Activated naive CD8-positive, alpha-beta T cell treated with anti-CD3 and anti-CD28 coated beads, Interleukin-2, amount 50 U/mL, for 24 hours (primary cell): ENCODE measurements around the gene BRD9.

ENCODE experiments used
- ATAC-seq: fragments of 150-1000 bp; cut with Tn5 transposase; one replicate; pipeline ENCODE4 v1.10.0; 2021
- DNase-seq: peaks from one replicate; pipeline ENCODE4 v3.0.0; 2021
- H3K27ac Mint-ChIP-seq: one replicate; pipeline ENCODE4 v1.8.0; 2021; ENCODE audit warnings: mild to moderate bottlenecking, mixed read lengths
- H3K27me3 Mint-ChIP-seq: one replicate; pipeline ENCODE4 v1.8.0; 2021; ENCODE audit warnings: mixed read lengths
- H3K36me3 Mint-ChIP-seq: one replicate; pipeline ENCODE4 v1.8.0; 2021; ENCODE audit warnings: low read depth, mixed read lengths
- H3K4me1 Mint-ChIP-seq: one replicate; pipeline ENCODE4 v1.8.0; 2021; ENCODE audit warnings: mixed read lengths
- H3K4me3 Mint-ChIP-seq: one replicate; pipeline ENCODE4 v1.8.0; 2021; ENCODE audit warnings: mild to moderate bottlenecking, moderate library complexity, mixed read lengths
- H3K9me3 Mint-ChIP-seq: one replicate; pipeline ENCODE4 v1.8.0; 2021; ENCODE audit warnings: mixed read lengths

BRD9 gene

DNA sequence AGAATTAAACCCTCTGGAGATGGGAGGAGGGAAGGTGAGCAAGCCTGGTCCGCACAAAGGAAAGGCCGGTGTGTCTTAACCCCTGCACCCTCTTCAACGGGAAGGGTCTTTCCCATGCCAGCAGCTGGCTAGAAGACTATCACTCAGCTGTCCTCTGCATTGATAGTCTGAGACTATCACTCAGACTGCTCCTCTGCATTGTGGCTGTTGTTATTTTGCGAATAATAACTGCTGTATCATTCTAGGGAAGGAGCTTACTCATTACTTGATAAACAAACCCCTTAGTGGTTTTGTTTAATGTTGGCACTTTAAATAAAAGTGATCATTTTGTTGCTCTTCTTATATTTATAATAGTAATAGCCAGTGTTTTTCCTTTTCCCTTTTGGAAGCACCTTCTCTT is 8.2 kb upstream of the BRD9 start:
- ATAC-seq (no peak), DNase-seq (no peak)
- H3K4me1 Mint-ChIP-seq: no peaks in the 10 kb centered on the region
- no peaks in the 10 kb centered on the region for H3K27me3 Mint-ChIP-seq
- peaks cover 46% of the 10 kb centered on the region for H3K36me3 Mint-ChIP-seq
- H3K9me3 Mint-ChIP-seq: no peaks in the 10 kb centered on the region
- no peak overlapping the region for H3K27ac Mint-ChIP-seq
- H3K4me3 Mint-ChIP-seq: no peak overlapping the region

DNA sequence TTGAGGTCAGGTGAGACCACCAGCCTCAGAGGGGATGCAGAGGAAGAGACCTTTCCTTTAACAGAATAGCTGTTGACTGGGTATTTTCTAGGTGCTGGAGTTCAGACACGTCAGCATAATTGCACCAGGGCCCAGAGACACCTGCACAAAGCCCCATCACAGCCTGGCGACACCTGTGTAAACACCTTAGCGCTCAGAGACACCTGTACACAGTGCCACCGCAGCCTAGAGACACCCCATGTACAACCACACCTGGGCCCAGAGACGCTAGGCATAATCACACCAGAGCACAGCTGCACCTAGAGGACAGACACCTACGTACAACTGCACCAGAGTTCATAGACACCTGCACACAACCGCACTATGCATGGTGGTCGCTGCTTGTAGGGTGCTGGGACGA is 1.1 kb upstream of the BRD9 start:
- peaks cover 26% of the 10 kb centered on the region for H3K4me1 Mint-ChIP-seq
- H3K4me3 Mint-ChIP-seq: peak overlapping the region; percentile 89
- peaks cover 59% of the 10 kb centered on the region for H3K36me3 Mint-ChIP-seq
- peak overlapping the region; percentile 68 for H3K27ac Mint-ChIP-seq
- H3K27me3 Mint-ChIP-seq: no peaks in the 10 kb centered on the region
- DNase-seq: no peak
- H3K9me3 Mint-ChIP-seq: no peaks in the 10 kb centered on the region
- no peak for ATAC-seq

DNA sequence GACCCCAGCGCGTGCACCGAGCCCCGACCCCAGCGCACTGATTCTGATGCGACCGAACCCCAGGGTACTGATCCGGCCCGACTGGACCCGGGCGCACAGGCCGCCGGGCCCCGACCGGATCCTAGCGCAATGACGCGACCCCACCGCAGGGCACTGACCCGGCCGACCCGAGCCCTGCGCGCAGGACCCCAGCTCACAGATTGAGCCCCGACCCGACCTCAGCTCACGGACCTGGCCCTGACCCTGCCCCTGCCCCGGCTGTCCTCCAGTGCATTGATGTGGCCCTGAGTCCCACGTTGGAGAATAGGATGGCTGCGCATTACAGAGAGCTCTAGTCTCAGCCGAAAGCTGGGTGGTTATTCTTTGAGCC is 521 bp upstream of the BRD9 start:
- Mint-ChIP-seq H3K4me1 (peaks cover 29% of the 10 kb centered on the region), H3K9me3 (no peaks in the 10 kb centered on the region), H3K4me3 (peak overlapping the region; percentile 89), H3K36me3 (peaks cover 64% of the 10 kb centered on the region), H3K27ac (peak overlapping the region; percentile 68), H3K27me3 (no peaks in the 10 kb centered on the region)
- peak; percentile 5 for ATAC-seq
- no peak for DNase-seq

DNA sequence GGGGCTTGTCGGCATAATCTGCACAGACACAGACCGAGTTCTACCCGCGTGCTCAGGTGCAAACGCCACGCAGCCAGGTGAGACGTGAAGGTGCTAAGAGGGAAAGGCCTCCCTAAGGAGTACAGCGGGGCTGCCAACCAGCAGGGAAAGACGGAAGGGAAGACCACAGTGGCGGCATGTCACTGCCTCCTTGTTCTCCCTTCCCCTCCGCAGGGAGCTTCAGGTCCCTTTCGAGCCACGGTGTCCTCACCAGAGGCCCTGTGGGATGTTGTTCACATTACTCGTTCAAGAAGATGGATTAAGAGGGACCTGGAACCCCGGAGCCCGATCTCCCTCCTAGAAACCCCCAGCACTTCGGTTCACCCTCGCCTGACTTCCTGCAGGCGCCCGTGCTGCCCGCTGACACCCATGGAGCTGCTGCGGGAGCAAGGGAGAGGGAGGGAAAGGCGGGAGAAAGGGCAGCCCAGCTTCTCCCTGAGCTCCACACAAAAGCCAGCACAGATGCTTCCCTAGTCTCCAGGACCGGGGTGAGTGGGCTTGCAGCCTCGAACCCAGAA is 686 bp downstream of the BRD9 start:
- DNase-seq: no peak
- peak overlapping the region; percentile 89 for H3K4me3 Mint-ChIP-seq
- H3K27me3 Mint-ChIP-seq: no peaks in the 10 kb centered on the region
- no peaks in the 10 kb centered on the region for H3K9me3 Mint-ChIP-seq
- peaks cover 74% of the 10 kb centered on the region for H3K36me3 Mint-ChIP-seq
- no peak for ATAC-seq
- H3K27ac Mint-ChIP-seq: peak overlapping the region; percentile 93
- peaks cover 32% of the 10 kb centered on the region for H3K4me1 Mint-ChIP-seq

DNA sequence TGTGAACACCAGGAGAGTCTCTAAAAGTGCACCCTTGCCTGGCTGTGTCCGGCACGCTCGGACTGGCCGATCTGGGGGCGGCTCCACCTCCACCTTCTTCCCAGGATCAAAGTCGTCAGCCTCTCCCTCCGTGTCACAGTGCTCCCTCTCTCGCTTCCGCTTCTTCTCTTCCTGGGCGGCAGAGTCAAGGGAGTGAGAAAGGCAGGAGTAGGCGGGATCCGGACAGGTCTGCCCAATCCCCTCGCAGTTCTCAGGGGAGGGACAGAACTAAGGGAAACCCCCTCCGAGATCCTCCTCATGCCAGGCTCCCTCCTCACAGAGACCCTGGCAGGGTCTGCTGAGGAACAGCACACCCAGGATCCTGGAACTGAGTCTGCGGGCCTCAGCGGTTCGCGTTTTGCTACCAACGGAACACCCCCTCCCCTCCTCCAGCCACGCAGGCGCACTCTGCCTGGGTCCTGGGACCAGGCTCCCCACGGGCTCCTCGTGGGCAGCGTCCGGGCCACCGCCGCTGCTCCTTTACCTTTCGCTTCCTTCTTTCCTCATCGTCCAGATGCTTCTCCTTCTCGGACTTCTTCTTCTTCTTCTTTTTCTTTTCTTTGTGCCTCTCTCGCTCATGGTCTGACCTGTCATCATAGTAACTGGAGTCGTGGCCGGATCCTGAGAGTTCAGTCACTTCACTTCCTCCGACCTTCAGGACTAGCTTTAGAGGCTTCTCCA is 1.3 kb downstream of the BRD9 start:
- Mint-ChIP-seq H3K27me3 (no peaks in the 10 kb centered on the region), H3K9me3 (no peaks in the 10 kb centered on the region), H3K4me1 (peaks cover 32% of the 10 kb centered on the region), H3K36me3 (peaks cover 73% of the 10 kb centered on the region), H3K27ac (peak overlapping the region; percentile 93), H3K4me3 (peak overlapping the region; percentile 89)
- DNase-seq: no peak
- no peak for ATAC-seq

DNA sequence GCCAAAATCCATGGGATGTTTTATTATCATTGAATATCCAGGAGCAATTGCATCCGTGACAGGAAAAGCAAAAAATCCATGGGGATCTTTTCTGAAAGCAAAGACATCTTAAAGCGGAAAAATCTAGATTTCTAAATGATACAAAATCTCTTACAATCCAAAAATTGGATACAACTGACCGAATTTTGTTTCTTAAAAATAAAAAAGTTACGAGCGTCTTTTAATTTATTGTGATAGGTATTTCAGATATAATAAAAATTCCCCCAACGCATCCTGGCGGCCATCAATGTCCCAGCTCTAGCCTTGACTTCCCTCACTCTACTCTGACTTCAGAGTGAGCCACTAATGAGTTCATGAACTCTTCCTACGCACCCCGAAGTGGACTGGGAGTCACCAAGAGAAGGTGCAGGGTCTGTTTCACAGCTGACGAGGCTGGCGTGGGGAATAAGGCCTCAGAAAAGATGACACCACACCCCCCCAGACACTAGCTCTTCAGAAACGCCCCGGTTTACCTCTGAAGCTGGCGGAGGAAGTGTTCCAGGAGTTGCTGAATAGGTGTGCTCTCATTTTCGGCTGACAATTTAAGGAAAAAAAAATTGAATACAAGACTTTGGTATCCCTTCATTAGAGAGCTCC is 3.4 kb downstream of the BRD9 start:
- Mint-ChIP-seq H3K4me1 (peaks cover 32% of the 10 kb centered on the region), H3K36me3 (peaks cover 76% of the 10 kb centered on the region), H3K27ac (no peak overlapping the region), H3K4me3 (no peak overlapping the region), H3K9me3 (no peaks in the 10 kb centered on the region), H3K27me3 (no peaks in the 10 kb centered on the region)
- DNase-seq (no peak), ATAC-seq (no peak)

DNA sequence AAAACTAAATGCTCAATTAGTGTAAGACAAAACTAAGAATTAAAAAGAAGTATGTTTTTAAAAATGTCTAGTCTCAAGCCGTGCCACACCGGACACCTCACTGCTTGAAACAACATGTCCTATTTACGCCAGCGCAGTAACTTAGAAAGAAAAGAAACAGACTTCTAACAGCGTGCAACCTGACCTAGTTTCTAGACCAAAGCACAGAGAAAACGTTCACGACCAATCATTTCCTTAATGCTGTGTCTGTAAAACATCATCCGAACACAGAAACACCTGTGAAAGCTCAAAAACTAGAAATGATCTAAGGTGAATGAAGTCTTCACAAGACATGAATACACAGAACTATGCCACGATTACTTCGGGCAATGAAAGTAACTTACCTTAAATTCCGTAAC is 4.0 kb downstream of the BRD9 start:
- Mint-ChIP-seq H3K9me3 (no peaks in the 10 kb centered on the region), H3K4me3 (peak overlapping the region; percentile 0), H3K27ac (no peak overlapping the region), H3K27me3 (no peaks in the 10 kb centered on the region), H3K36me3 (peaks cover 76% of the 10 kb centered on the region), H3K4me1 (peaks cover 29% of the 10 kb centered on the region)
- ATAC-seq: no peak
- DNase-seq: no peak

DNA sequence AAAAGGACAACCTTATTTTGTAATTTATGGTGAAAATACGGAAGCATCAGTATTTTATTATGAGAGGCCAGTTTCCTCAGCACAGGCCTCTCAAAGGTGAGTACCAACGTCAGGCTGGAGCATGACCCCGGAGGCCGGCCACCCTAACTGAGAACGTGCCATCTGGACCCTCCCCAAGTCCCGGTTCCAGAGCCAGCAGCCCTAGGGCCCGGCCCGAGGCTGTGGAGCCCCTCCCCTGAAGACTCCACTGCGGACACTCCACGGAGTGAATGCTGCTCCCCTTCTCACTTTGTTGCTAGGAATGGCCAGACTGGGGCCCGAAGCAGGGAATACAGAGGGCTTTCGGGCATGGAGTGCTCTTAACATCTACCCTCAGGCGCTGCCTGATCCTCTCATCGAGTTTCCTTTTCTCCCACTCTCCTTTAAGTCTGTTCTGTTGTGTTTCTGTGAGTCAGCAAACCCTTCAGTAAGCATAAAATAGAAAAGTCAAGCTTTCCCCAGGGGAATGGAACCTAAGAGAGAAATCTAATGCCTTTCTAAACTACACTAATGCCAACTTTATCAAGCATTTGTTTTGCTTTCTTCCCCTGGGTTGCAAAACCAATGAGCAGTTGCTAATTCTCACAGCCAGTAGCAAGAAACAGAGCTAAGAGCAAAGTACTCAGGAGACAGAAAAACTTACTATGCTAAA is 4.5 kb downstream of the BRD9 start:
- DNase-seq: no peak
- H3K27ac Mint-ChIP-seq: no peak overlapping the region
- peak overlapping the region; percentile 0 for H3K4me3 Mint-ChIP-seq
- H3K36me3 Mint-ChIP-seq: peaks cover 76% of the 10 kb centered on the region
- H3K27me3 Mint-ChIP-seq: no peaks in the 10 kb centered on the region
- peaks cover 1% of the 10 kb centered on the region for H3K9me3 Mint-ChIP-seq
- H3K4me1 Mint-ChIP-seq: peaks cover 30% of the 10 kb centered on the region
- ATAC-seq: no peak

DNA sequence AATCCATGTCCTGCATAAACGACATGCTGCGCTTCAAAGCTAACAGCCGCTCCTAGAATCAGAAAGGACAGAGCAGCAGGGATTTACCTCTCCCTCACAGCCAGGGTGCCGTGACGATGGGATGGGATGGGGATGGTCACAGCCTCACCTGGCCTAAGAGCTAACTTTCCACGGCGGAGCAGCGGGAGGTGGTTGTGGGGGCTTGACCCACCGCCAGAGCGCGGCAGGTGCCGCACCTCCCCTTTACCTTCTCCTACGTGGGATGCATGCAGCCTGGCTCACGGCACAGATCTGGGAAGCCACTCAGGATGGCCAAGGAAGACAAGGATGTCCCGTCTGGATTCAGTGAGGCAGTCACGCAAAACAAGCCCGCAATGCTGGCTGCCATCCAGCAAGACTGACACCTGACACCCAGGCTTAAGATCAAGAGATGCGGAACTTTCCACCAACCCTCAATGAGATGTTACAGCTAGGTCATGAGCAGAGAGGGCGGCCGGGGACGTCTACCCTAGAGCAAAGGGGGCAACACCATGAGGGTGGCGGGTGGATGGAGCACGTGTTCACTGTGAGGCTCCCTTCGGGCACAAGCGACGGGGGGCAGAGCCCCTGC is 5.8 kb downstream of the BRD9 start:
- no peak overlapping the region for H3K4me3 Mint-ChIP-seq
- H3K27me3 Mint-ChIP-seq: peaks cover 4% of the 10 kb centered on the region
- ATAC-seq: no peak
- H3K4me1 Mint-ChIP-seq: peaks cover 41% of the 10 kb centered on the region
- H3K27ac Mint-ChIP-seq: no peak overlapping the region
- peaks cover 13% of the 10 kb centered on the region for H3K9me3 Mint-ChIP-seq
- H3K36me3 Mint-ChIP-seq: peaks cover 89% of the 10 kb centered on the region
- DNase-seq: no peak

DNA sequence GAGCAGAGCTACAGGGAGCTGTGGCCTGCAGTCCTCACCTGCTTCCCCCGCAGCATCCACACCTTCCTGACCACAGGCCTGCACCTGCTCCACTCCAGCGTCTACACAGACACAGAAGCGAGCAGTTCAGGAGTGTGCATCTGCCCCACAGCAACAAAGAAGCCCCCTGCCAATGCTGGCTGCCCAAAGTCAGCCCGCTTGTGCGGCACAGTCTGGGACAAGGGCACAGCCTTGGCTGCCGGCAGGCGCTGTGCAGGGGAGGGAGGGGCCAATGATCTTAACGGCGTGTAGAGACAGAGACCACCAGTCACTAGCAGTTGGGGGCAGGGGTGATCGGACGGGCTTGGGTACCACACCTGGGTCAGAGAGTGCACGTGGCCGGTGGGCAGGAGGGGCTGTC is 6.6 kb downstream of the BRD9 start:
- peak; percentile 7 for ATAC-seq
- peaks cover 90% of the 10 kb centered on the region for H3K36me3 Mint-ChIP-seq
- peaks cover 34% of the 10 kb centered on the region for H3K4me1 Mint-ChIP-seq
- H3K4me3 Mint-ChIP-seq: no peak overlapping the region
- H3K9me3 Mint-ChIP-seq: peaks cover 13% of the 10 kb centered on the region
- peaks cover 4% of the 10 kb centered on the region for H3K27me3 Mint-ChIP-seq
- no peak for DNase-seq
- H3K27ac Mint-ChIP-seq: no peak overlapping the region

DNA sequence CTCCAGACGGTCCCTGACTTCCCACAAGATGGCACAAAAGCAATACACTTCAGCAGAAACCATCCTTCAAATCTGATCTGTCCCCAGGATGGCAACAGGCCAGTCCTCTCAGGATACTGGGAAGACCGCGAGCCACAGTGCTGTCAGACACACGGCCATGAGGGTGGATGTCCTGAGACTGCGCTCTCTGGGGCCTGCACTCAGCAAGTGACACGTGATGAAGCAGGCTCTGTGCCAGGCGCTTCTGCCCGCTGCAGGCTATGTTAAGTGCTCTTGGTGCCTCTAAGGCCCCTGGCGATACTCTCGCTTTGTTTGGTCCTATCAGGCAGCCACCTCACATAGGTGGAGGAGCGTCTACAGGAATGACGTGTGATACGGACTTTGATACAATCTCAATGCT is 7.1 kb downstream of the BRD9 start:
- Mint-ChIP-seq H3K36me3 (peaks cover 91% of the 10 kb centered on the region), H3K4me3 (no peak overlapping the region), H3K27ac (no peak overlapping the region), H3K9me3 (peaks cover 13% of the 10 kb centered on the region), H3K4me1 (peaks cover 29% of the 10 kb centered on the region), H3K27me3 (peaks cover 4% of the 10 kb centered on the region)
- no peak for DNase-seq
- ATAC-seq: no peak

DNA sequence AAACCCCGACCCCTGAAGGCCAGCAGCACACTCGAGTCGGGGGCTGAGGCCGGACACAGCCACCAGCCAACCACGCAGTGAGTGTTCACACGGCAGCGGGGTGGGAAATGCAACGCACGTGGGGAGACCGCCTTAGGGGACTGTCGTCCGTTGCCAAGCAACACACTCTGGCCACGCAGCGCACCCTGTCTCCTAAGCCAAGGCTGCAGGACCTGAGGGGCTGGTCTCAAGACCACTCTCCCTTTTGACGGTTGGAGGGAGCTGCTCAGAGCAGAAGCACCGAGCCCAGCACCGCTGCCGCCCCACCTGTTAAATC is 7.5 kb downstream of the BRD9 start:
- Mint-ChIP-seq H3K36me3 (peaks cover 89% of the 10 kb centered on the region), H3K27me3 (peaks cover 4% of the 10 kb centered on the region), H3K27ac (no peak overlapping the region), H3K9me3 (peaks cover 13% of the 10 kb centered on the region), H3K4me3 (no peak overlapping the region), H3K4me1 (peaks cover 25% of the 10 kb centered on the region)
- no peak for ATAC-seq
- no peak for DNase-seq

DNA sequence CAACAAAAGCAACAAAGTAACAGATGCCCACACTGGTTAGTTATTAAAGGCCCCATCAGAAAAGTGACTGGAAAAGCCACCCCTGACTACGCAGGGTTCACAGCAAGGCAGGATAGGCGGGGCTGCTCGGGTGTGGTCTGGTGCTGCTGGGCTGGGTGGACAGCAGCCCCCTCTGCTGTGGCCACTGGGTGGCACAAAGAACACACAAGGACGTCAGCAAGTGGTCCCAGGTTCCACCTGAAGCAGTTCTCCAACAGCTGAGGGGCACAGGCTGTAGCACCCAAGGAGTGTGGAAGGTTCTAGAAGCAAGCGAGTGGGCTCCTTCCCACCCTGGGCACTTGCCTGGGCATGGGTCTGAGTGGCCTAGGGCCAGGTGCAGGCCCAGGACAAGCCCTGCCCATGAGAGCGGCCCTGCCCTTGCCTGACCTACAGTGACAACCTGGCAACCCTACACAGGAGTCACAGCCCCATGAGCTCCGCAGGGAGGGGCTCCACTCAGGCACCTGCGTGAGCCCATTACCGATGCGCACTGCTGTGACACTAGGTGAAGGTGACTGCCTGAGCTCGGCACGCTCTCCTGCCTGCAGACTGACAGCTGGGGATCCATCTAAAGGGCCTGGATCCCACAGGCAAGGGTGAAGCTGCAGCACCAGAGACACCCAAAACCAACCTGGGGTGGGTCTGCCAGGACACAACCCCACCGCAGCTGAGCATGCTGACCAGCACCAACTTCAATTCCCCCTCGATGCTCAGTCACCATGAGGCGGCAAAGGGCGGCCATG is 8.1 kb downstream of the BRD9 start:
- Mint-ChIP-seq H3K4me3 (no peak overlapping the region), H3K36me3 (peaks cover 84% of the 10 kb centered on the region), H3K27me3 (peaks cover 4% of the 10 kb centered on the region), H3K27ac (no peak overlapping the region), H3K4me1 (peaks cover 25% of the 10 kb centered on the region), H3K9me3 (peaks cover 13% of the 10 kb centered on the region)
- no peak for ATAC-seq
- DNase-seq: no peak

DNA sequence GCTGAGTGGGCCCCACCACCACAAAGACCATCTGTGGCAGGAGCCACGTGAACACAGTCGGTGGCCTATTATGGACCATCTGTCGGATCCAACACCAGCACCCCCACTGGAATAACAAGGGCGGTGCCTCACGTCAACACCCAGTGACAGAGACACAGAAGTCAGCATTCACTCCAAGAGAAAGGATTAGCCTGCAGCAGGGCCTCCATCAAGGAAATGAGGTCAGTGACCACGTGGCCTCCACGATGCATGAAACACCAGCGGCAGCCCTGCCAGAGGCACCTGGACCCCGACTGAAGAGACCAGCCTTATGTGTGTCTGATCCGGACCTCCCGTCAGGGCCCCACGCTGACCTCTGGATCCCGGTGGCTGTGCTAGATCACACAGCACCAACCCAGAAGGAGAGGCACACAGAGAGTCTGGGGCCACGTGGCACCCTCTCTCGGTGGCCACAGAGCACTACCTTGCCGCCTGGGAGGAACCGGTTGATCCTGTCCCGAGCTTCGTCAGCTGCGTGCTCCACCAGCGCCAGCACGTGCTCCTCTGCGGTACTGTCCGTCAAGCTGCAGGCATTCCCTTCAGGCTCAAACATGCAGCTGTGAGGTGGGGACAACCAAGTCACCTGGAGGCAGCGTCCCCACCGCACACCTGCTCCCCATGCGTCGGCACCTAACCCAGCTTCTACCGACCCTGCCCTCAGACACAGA is 9.0 kb downstream of the BRD9 start:
- Mint-ChIP-seq H3K27ac (no peak overlapping the region), H3K4me1 (peaks cover 19% of the 10 kb centered on the region), H3K4me3 (no peak overlapping the region), H3K36me3 (peaks cover 75% of the 10 kb centered on the region), H3K9me3 (peaks cover 13% of the 10 kb centered on the region), H3K27me3 (peaks cover 4% of the 10 kb centered on the region)
- no peak for ATAC-seq
- DNase-seq: no peak
